PC-3 (cell line): ENCODE measurements around the gene TIMP4. TPM values are rescaled to one million over a fixed set of nuclear protein-coding genes. Genes with fewer than 3 reads are reported as not detected.

Experiments
- ATAC-seq: fragments of 200-7000 bp; cut with Tn5 transposase; 2 replicates; pipeline ENCODE4 v1.9.1; 2020; ENCODE audit warnings: mild to moderate bottlenecking, moderate library complexity
- BruUV-seq: library from RNA; stranded (reverse); fragments of 400-500 nt; replicated peaks from 2 replicates; lab custom pipeline; 2021; lab: Mats Ljungman, UMichigan
- CTCF ChIA-PET: fragments of 300-600 bp; sonication (Branson Sonifier 250); formaldehyde crosslinking; loops from one replicate; lab custom pipeline; 2022; ENCODE audit warnings: antibody characterized with exemption; lab: Charles Lee
- POLR2A ChIA-PET: fragments of 300-600 bp; sonication (Branson Sonifier 250); formaldehyde crosslinking; loops from one replicate; lab custom pipeline; 2022; ENCODE audit warnings: antibody characterized with exemption; ENCODE audit not compliant: unreplicated experiment; lab: Charles Lee
- DNase-seq: peaks from one replicate; pipeline ENCODE4 v3.0.0-alpha.2; 2015
- H2AFZ ChIP-seq: fragments of 300-600 bp; sonication (generic); 2 replicates; pipeline ENCODE4 v1.6.0; 2016; ENCODE audit warnings: antibody characterized with exemption, low read length
- H3F3A ChIP-seq: fragments of 300-600 bp; sonication (generic); one replicate; pipeline ENCODE4 v1.6.0; 2017; ENCODE audit warnings: antibody characterized with exemption, low read length, control low read depth, mild to moderate bottlenecking; ENCODE audit not compliant: unreplicated experiment
- H3K27ac ChIP-seq: fragments of 300-600 bp; sonication (generic); 2 replicates; pipeline ENCODE4 v1.5.1; 2016; ENCODE audit warnings: mild to moderate bottlenecking, low read length
- H3K27me3 ChIP-seq: fragments of 300-600 bp; sonication (generic); 2 replicates; pipeline ENCODE4 v1.6.1; 2016; ENCODE audit warnings: low read length, mixed read lengths
- H3K36me3 ChIP-seq: fragments of 300-600 bp; sonication (generic); 2 replicates; pipeline ENCODE4 v1.6.1; 2016; ENCODE audit warnings: low read depth, mixed run types, low read length, mixed read lengths
- H3K4me1 ChIP-seq: fragments of 300-600 bp; sonication (generic); 2 replicates; pipeline ENCODE4 v1.5.1; 2016; ENCODE audit warnings: low read length; ENCODE audit not compliant: insufficient read depth
- H3K4me2 ChIP-seq: fragments of 300-600 bp; sonication (generic); 2 replicates; pipeline ENCODE4 v1.6.0; 2016; ENCODE audit warnings: low read length
- H3K4me3 ChIP-seq: fragments of 300-600 bp; sonication (generic); 2 replicates; pipeline ENCODE4 v1.5.1; 2016; ENCODE audit warnings: mild to moderate bottlenecking, low read length, mixed read lengths
- H3K79me2 ChIP-seq: fragments of 300-600 bp; sonication (generic); 2 replicates; pipeline ENCODE4 v1.6.1; 2017; ENCODE audit warnings: low read length, mixed read lengths
- H3K9ac ChIP-seq: fragments of 300-600 bp; sonication (generic); 2 replicates; pipeline ENCODE4 v1.6.0; 2016; ENCODE audit warnings: mild to moderate bottlenecking, low read length
- H3K9me2 ChIP-seq: fragments of 300-600 bp; sonication (generic); replicated peaks from 2 replicates; pipeline ENCODE4 v1.6.1; 2016; ENCODE audit warnings: mixed run types, low read length, mixed read lengths
- H3K9me3 ChIP-seq: fragments of 300-600 bp; sonication (generic); 2 replicates; pipeline ENCODE4 v1.6.1; 2016; ENCODE audit warnings: low read length, mixed read lengths
- H4K20me1 ChIP-seq: fragments of 300-600 bp; sonication (generic); 2 replicates; pipeline ENCODE4 v1.6.1; 2016; ENCODE audit warnings: low read length, mixed read lengths
- EZH2 ChIP-seq: fragments of 300-600 bp; sonication (generic); IDR thresholded peaks from one replicate; pipeline ENCODE4 v1.6.1; 2017; ENCODE audit warnings: antibody characterized with exemption, mild to moderate bottlenecking, low read length; ENCODE audit not compliant: unreplicated experiment
- EZH2phosphoT487 ChIP-seq: fragments of 300-600 bp; sonication (generic); IDR thresholded peaks from 2 replicates; pipeline ENCODE4 v1.6.1; 2018; ENCODE audit warnings: mild to moderate bottlenecking, antibody characterized with exemption, low read length, borderline replicate concordance
- intact Hi-C: fragments of 100-400 bp; cut with micrococcal nuclease; formaldehyde crosslinking; loops from 2 replicates; pipeline ENCODE4 v1.9.0; 2023
- total RNA-seq: library from RNA; depleted of rRNA; stranded (reverse); fragments of >200 nt; gene quantifications from 2 replicates; pipeline ENCODE4 v1.2.3, GENCODE V29; 2014
- TF ChIP-seq, protein P1 (sequence below): fragments of 300-600 bp; sonication (generic); conservative IDR thresholded peaks from 2 replicates; pipeline ENCODE4 v1.5.1; 2017; ENCODE audit warnings: antibody characterized with exemption, low read depth, mild to moderate bottlenecking, low read length

The TIMP4 gene
- total RNA-seq, 1 experiment from 2014 or later: 7.3 TPM

DNA sequence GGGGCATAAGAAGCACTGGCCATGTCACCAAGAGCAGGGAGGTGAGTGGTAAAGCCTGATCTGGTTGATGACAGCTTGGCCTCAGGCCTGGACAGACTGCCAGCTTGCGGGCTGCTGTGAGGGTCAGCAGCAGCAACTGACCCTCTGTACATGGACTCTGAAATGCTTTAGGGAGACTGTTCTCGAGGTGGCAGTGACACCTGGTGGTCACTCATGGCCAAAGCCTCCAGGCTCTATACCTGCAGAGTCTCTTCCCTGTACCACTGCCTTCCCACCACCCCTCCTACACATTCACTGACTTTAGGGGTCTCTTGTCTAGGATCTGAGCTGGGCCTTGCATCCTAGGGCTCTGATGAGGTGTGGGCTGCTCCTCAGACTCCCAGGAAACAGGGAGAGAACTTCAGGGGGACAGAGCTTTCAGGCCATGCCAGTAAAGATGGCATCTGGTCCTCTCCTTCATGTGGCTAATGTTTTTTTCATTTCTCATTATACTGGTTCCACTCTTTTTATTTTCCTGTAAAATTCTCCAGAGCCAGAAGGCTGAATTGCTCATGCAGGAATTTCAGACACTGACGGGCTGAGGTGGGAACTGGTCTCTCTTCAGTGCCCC is 17.2 kb upstream of the TIMP4 start:
- peaks cover 10% of the 10 kb centered on the region; the same call in 1 of the 2 replicates for H3K9me3 ChIP-seq
- H3K36me3 ChIP-seq: 0 out of 2 replicates have a peak, but pooled peaks cover 2% of the 10 kb centered on the region
- ATAC-seq: peak; percentile 81
- peak overlapping the region; percentile 32; the same call in 1 of the 2 replicates for H3K27ac ChIP-seq
- intact Hi-C loops: loop anchor here (1.0 to 5.0 kb wide), 2 partner anchors 37 to 301 kb away; no protein-coding TSS in a partner anchor
- H3K4me2 ChIP-seq: peak overlapping the region; percentile 9; the same call in 1 of the 2 replicates
- H3F3A ChIP-seq: no peaks in the 10 kb centered on the region
- TF ChIP-seq EZH2: no peak
- TF ChIP-seq, protein P1, sequence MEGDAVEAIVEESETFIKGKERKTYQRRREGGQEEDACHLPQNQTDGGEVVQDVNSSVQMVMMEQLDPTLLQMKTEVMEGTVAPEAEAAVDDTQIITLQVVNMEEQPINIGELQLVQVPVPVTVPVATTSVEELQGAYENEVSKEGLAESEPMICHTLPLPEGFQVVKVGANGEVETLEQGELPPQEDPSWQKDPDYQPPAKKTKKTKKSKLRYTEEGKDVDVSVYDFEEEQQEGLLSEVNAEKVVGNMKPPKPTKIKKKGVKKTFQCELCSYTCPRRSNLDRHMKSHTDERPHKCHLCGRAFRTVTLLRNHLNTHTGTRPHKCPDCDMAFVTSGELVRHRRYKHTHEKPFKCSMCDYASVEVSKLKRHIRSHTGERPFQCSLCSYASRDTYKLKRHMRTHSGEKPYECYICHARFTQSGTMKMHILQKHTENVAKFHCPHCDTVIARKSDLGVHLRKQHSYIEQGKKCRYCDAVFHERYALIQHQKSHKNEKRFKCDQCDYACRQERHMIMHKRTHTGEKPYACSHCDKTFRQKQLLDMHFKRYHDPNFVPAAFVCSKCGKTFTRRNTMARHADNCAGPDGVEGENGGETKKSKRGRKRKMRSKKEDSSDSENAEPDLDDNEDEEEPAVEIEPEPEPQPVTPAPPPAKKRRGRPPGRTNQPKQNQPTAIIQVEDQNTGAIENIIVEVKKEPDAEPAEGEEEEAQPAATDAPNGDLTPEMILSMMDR: peak; percentile 90
- H3K9me2 ChIP-seq: no peaks in the 10 kb centered on the region
- no peak overlapping the region for H2AFZ ChIP-seq
- POLR2A ChIA-PET: no interaction called here
- no peaks in the 10 kb centered on the region for H3K27me3 ChIP-seq
- no peaks in the 10 kb centered on the region for H3K79me2 ChIP-seq
- CTCF ChIA-PET: interaction anchor here (0.6 to 0.9 kb wide), 4 partner anchors 11 to 294 kb away, joined by 4 to 5 read pairs (median 4); no protein-coding TSS in a partner anchor
- H3K9ac ChIP-seq: no peak overlapping the region
- H3K4me3 ChIP-seq: no peak overlapping the region
- BruUV-seq: no TSS peak
- H4K20me1 ChIP-seq: no peaks in the 10 kb centered on the region
- H3K4me1 ChIP-seq: peaks cover 48% of the 10 kb centered on the region
- peak; percentile 73 for DNase-seq

DNA sequence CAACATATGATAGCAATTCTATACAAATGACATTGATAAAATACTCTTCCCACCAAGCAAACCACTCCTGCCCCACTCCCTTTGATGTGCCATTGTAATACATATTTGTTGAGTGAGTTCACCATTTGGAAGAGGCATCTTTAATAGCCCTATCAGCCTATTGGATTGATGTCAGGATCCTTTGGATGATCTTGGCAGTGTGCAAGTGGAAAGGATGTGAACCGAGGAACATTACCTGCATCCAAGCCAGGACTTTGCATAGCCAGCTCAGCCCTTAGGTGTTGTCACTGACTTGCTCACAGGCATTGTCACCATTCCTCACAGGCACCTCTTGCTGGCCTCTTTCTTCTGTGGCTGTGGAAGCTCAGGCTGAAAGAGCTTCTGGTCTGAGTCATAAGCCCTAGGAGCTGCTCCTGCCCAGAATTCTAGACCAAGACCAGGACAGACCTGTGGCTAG is 16.5 kb upstream of the TIMP4 start:
- DNase-seq: peak; percentile 83
- ATAC-seq: peak; percentile 62
- POLR2A ChIA-PET: no interaction called here

More for the DNA sequence above, 16.5 kb upstream of the TIMP4 start:
- Histone ChIP-seq H2AFZ (no peak overlapping the region), H3K4me3 (no peak overlapping the region), H3K4me2 (peak overlapping the region; percentile 9; the same call in 1 of the 2 replicates), H3F3A (no peaks in the 10 kb centered on the region), H3K9me2 (0 out of 2 replicates have a peak, but pooled peaks cover 4% of the 10 kb centered on the region), H3K79me2 (no peaks in the 10 kb centered on the region), H3K9me3 (peaks cover 10% of the 10 kb centered on the region; the same call in 1 of the 2 replicates), H3K36me3 (0 out of 2 replicates have a peak, but pooled peaks cover 2% of the 10 kb centered on the region), H3K27me3 (no peaks in the 10 kb centered on the region), H4K20me1 (no peaks in the 10 kb centered on the region), H3K27ac (0 out of 2 replicates have a peak overlapping the region, but pooled peaks have one; percentile 32), H3K9ac (no peak overlapping the region), H3K4me1 (peaks cover 44% of the 10 kb centered on the region)
- CTCF ChIA-PET: interaction anchor here (0.6 to 0.9 kb wide), 5 partner anchors 12 to 304 kb away, joined by 4 to 5 read pairs (median 4); no protein-coding TSS in a partner anchor
- no TSS peak for BruUV-seq
- no peak for TF ChIP-seq EZH2phosphoT487
- TF ChIP-seq, protein P1: no peak
- no peak for TF ChIP-seq EZH2
- intact Hi-C loops: loop anchor here (1.0 to 5.0 kb wide), 2 partner anchors 36 to 302 kb away; no protein-coding TSS in a partner anchor
